C4-2B (cell line): ENCODE data around the gene MYCN.

ENCODE experiments used
- ZFX ChIP-seq: fragments of 450-650 bp; IDR thresholded peaks from 2 replicates; pipeline ENCODE4 v1.6.1; 2017
- TF ChIP-seq, protein P1 (sequence below): fragments of 450-650 bp; conservative IDR thresholded peaks from 2 replicates; pipeline ENCODE4 v1.5.1; 2017; ENCODE audit warnings: mild to moderate bottlenecking

- TF ChIP-seq, protein P1, sequence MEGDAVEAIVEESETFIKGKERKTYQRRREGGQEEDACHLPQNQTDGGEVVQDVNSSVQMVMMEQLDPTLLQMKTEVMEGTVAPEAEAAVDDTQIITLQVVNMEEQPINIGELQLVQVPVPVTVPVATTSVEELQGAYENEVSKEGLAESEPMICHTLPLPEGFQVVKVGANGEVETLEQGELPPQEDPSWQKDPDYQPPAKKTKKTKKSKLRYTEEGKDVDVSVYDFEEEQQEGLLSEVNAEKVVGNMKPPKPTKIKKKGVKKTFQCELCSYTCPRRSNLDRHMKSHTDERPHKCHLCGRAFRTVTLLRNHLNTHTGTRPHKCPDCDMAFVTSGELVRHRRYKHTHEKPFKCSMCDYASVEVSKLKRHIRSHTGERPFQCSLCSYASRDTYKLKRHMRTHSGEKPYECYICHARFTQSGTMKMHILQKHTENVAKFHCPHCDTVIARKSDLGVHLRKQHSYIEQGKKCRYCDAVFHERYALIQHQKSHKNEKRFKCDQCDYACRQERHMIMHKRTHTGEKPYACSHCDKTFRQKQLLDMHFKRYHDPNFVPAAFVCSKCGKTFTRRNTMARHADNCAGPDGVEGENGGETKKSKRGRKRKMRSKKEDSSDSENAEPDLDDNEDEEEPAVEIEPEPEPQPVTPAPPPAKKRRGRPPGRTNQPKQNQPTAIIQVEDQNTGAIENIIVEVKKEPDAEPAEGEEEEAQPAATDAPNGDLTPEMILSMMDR = no peak
- TF ChIP-seq ZFX = no peak
Observed at GRCh38 chr2:15931319-15931890, 8.9 kb upstream of the MYCN start.
